Breast epithelium (tissue), 4 donors: ENCODE results near the gene TMEM203. TPM values are rescaled to one million over a fixed set of nuclear protein-coding genes. Genes with fewer than 3 reads are reported as not detected.

ENCODE experiments used
- DNase-seq, 2 donors: peaks; one replicate each; pipeline ENCODE4 v3.0.0-alpha.2; 2019; ENCODE audit warnings: low spot score in 2 of 2
- H3K27ac ChIP-seq, 2 donors: fragments of 200-600 bp; sonication (generic) in 1 of 2; one replicate each; pipeline ENCODE4 v1.5.1; 2016 to 2019; ENCODE audit warnings: mild to moderate bottlenecking in 1 of 2
- H3K27me3 ChIP-seq, 2 donors: fragments of 200-600 bp; sonication (generic) in 1 of 2; one replicate each; pipeline versions ENCODE4 v1.5.1 to v1.6.0; 2017 to 2019; ENCODE audit warnings: control low read depth in 1 of 2, mild to moderate bottlenecking in 1 of 2
- H3K36me3 ChIP-seq: fragments of 200-600 bp; one replicate; pipeline ENCODE4 v1.5.1; 2019
- H3K4me1 ChIP-seq, 2 donors: fragments of 200-600 bp; sonication (generic); one replicate each; pipeline ENCODE4 v1.5.1; 2016 to 2019; ENCODE audit warnings: control low read depth in 1 of 2
- H3K4me3 ChIP-seq, 3 donors: fragments of 200-600 bp; sonication (generic); 1 replicate in 2 of 3; 2 replicates in 1 of 3; pipeline ENCODE4 v1.5.1; 2016 to 2019; ENCODE audit warnings: mild to moderate bottlenecking in 3 of 3, moderate library complexity in 2 of 3
- H3K9me3 ChIP-seq, 2 donors: fragments of 200-600 bp; sonication (generic) in 1 of 2; one replicate each; pipeline ENCODE4 v1.5.1; 2016 to 2019; ENCODE audit warnings: control low read depth in 1 of 2
- CTCF ChIP-seq, 3 donors: fragments of 450-650 bp; IDR thresholded peaks; one replicate each; pipeline ENCODE4 v1.5.1; 2016 to 2017; ENCODE audit warnings: antibody characterized with exemption in 3 of 3, mild to moderate bottlenecking in 3 of 3, moderate library complexity in 3 of 3
- POLR2A ChIP-seq: fragments of 450-650 bp; IDR thresholded peaks from one replicate; pipeline ENCODE4 v1.6.1; 2016; ENCODE audit warnings: antibody characterized with exemption, mild to moderate bottlenecking, moderate library complexity
- POLR2AphosphoS5 ChIP-seq, 3 donors: sonication (generic); formaldehyde crosslinking; IDR thresholded peaks; one replicate each; pipeline ENCODE4 v1.6.1; 2017; ENCODE audit warnings: antibody characterized with exemption in 3 of 3
- intact Hi-C: fragments of 100-400 bp; cut with DNase I; formaldehyde crosslinking; loops from one replicate; pipeline ENCODE4 v1.15.1; 2023; ENCODE audit warnings: low total_unique reads
- total RNA-seq, 3 donors: library from RNA; depleted of rRNA; stranded (reverse); fragments of >200 nt; gene quantifications; one replicate each; pipeline ENCODE4 v1.1.0, GENCODE V29; 2016

TMEM203 gene
- total RNA-seq, 3 donors from 2014 or later: 26.5 to 36.6 (median 26.6) TPM

- peaks cover 7 to 24% of the 10 kb centered on the region in 2 donors for H3K4me1 ChIP-seq
- no peak for TF ChIP-seq POLR2AphosphoS5 (IDR thresholded peaks at IDR 0.05)
- no peak for TF ChIP-seq CTCF (IDR thresholded peaks at IDR 0.05)
- intact Hi-C loops: no loop called here
Measured at GRCh38 chr9:137222190-137223077, 17.0 kb upstream of the TMEM203 start, which contains the start of gene RNF208. Gene RNF208 (minus strand): TSS chr9:137222240. CDS start chr9:137221212, 1,028 bp downstream.

GRCh38 chr9:137221506-137222111 lies 16.2 kb upstream of the TMEM203 start:
- Histone ChIP-seq H3K4me3 (peak overlapping the region; percentile 35 to 85 (median 77)), H3K36me3 (no peaks in the 10 kb centered on the region), H3K4me1 (peaks cover 7 to 27% of the 10 kb centered on the region in 2 donors), H3K27ac (peak overlapping the region in 1 of 2 donors; percentile 54), H3K9me3 (no peaks in the 10 kb centered on the region), H3K27me3 (no peaks in the 10 kb centered on the region)
- TF ChIP-seq POLR2AphosphoS5 (IDR thresholded peaks at IDR 0.05) (no peak), POLR2A (no peak), CTCF (IDR thresholded peaks at IDR 0.05) (no peak)
- no peak for DNase-seq
- intact Hi-C loops: no loop called here

More at GRCh38 chr9:137222190-137223077, 17.0 kb upstream of the TMEM203 start, which contains the start of gene RNF208:
- Histone ChIP-seq H3K4me3 (peak within 1 kb of the TSS; percentile 70 to 85 (median 77)), H3K27me3 (no peaks in the 10 kb centered on the region), H3K36me3 (no peaks in the 10 kb centered on the region), H3K9me3 (no peaks in the 10 kb centered on the region), H3K27ac (peak within 1 kb of the TSS; percentile 92 to 97)
- DNase-seq: no peak

GRCh38 chr9:137221095-137221505 lies 15.7 kb upstream of the TMEM203 start:
- peaks cover 7 to 25% of the 10 kb centered on the region in 2 donors for H3K4me1 ChIP-seq
- H3K27ac ChIP-seq: no peak overlapping the region
- no peaks in the 10 kb centered on the region for H3K36me3 ChIP-seq
- H3K9me3 ChIP-seq: no peaks in the 10 kb centered on the region
- H3K4me3 ChIP-seq: peak overlapping the region; percentile 35 to 85 (median 77)
- DNase-seq: no peak
- TF ChIP-seq CTCF (IDR thresholded peaks at IDR 0.05) (no peak), POLR2A (no peak), POLR2AphosphoS5 (IDR thresholded peaks at IDR 0.05) (no peak)
- intact Hi-C loops: no loop called here
- no peaks in the 10 kb centered on the region for H3K27me3 ChIP-seq

GRCh38 chr9:137220317-137221094 lies 15.1 kb upstream of the TMEM203 start:
- no peaks in the 10 kb centered on the region for H3K9me3 ChIP-seq
- H3K27me3 ChIP-seq: no peaks in the 10 kb centered on the region
- intact Hi-C loops: no loop called here
- H3K4me3 ChIP-seq: no peak overlapping the region
- peaks cover 7 to 25% of the 10 kb centered on the region in 2 donors for H3K4me1 ChIP-seq
- no peak for TF ChIP-seq CTCF (IDR thresholded peaks at IDR 0.05)
- no peak for TF ChIP-seq POLR2A
- no peak for TF ChIP-seq POLR2AphosphoS5 (IDR thresholded peaks at IDR 0.05)
- DNase-seq: no peak
- H3K36me3 ChIP-seq: no peaks in the 10 kb centered on the region
- no peak overlapping the region for H3K27ac ChIP-seq
